Astrocyte (in vitro differentiated cells and primary cell): ENCODE measurements around the gene DHFR2. TPM values are rescaled to one million over a fixed set of nuclear protein-coding genes. Genes with fewer than 3 reads are reported as not detected.
A peak's percentile ranks its signal among the peaks of the same experiment; 100 is the strongest.
"Not testable (repeated sequence)": the region's sequence is repeated elsewhere in the genome, so short reads cannot be mapped to it uniquely, and the experiment has no call there.

Experiments
- DNase-seq: peaks from one replicate; pipeline ENCODE4 v3.0.0-alpha.2; 2010; ENCODE audit warnings: low read depth
- FAIRE-seq: peaks from 2 replicates; lab custom pipeline; 2011; peaks lifted over from hg19 to GRCh38; lab: Jason Lieb, UNC
- H2AFZ ChIP-seq: 2 replicates; pipeline ENCODE4 v1.6.0; 2012; ENCODE audit warnings: low read depth, low read length, inconsistent platforms
- H3K27ac ChIP-seq: 2 replicates; pipeline ENCODE4 v1.5.1; 2011; ENCODE audit warnings: low read depth, low read length, inconsistent platforms
- H3K27me3 ChIP-seq: 2 replicates; pipeline ENCODE4 v1.6.0; 2011; ENCODE audit warnings: low read length, inconsistent platforms; ENCODE audit not compliant: insufficient read depth
- H3K36me3 ChIP-seq: 2 replicates; pipeline ENCODE4 v1.5.1; 2011; ENCODE audit warnings: low read length, inconsistent platforms; ENCODE audit not compliant: insufficient read depth
- H3K4me1 ChIP-seq: 2 replicates; pipeline ENCODE4 v1.5.1; 2011; ENCODE audit warnings: low read length, inconsistent platforms; ENCODE audit not compliant: insufficient read depth
- H3K4me2 ChIP-seq: 2 replicates; pipeline ENCODE4 v1.6.0; 2012; ENCODE audit warnings: low read length, inconsistent platforms
- H3K4me3 ChIP-seq: 2 replicates; pipeline ENCODE4 v1.5.1; 2011; ENCODE audit warnings: low read depth, mild to moderate bottlenecking, low read length, inconsistent platforms; ENCODE audit not compliant: insufficient read depth
- H3K79me2 ChIP-seq: 2 replicates; pipeline ENCODE4 v1.6.0; 2012; ENCODE audit warnings: mild to moderate bottlenecking, low read length, inconsistent platforms; ENCODE audit not compliant: insufficient read depth
- H3K9ac ChIP-seq: 2 replicates; pipeline ENCODE4 v1.6.0; 2012; ENCODE audit warnings: mild to moderate bottlenecking, low read length, inconsistent platforms
- H3K9me3 ChIP-seq: 2 replicates; pipeline ENCODE4 v1.5.1; 2012; ENCODE audit warnings: low read depth, mild to moderate bottlenecking, low read length, inconsistent platforms; ENCODE audit not compliant: insufficient read depth
- H4K20me1 ChIP-seq: 2 replicates; pipeline ENCODE4 v1.6.0; 2012; ENCODE audit warnings: low read length, inconsistent platforms; ENCODE audit not compliant: insufficient read depth
- H3K27ac Mint-ChIP-seq: one replicate; pipeline ENCODE4 v1.8.0; 2021; ENCODE audit warnings: mild to moderate bottlenecking, mixed read lengths; ENCODE audit not compliant: unreplicated experiment
- H3K27me3 Mint-ChIP-seq: one replicate; pipeline ENCODE4 v1.8.0; 2021; ENCODE audit warnings: low read depth, mixed read lengths; ENCODE audit not compliant: unreplicated experiment
- H3K36me3 Mint-ChIP-seq: one replicate; pipeline ENCODE4 v1.8.0; 2021; ENCODE audit warnings: low read depth, mixed read lengths; ENCODE audit not compliant: unreplicated experiment
- H3K4me1 Mint-ChIP-seq: one replicate; pipeline ENCODE4 v1.8.0; 2021; ENCODE audit warnings: low read depth, mixed read lengths; ENCODE audit not compliant: unreplicated experiment
- H3K4me3 Mint-ChIP-seq: one replicate; pipeline ENCODE4 v1.8.0; 2021; ENCODE audit warnings: mild to moderate bottlenecking, moderate library complexity, mixed read lengths; ENCODE audit not compliant: unreplicated experiment
- H3K9me3 Mint-ChIP-seq: one replicate; pipeline ENCODE4 v1.8.0; 2021; ENCODE audit warnings: mild to moderate bottlenecking, mixed read lengths; ENCODE audit not compliant: unreplicated experiment
- CTCF ChIP-seq: IDR thresholded peaks from 2 replicates; pipeline ENCODE4 v1.5.1; 2011; ENCODE audit warnings: low read depth, mild to moderate bottlenecking, inconsistent platforms, low read length, moderate library complexity; ENCODE audit not compliant: insufficient read depth
- EZH2 ChIP-seq: IDR thresholded peaks from 2 replicates; pipeline ENCODE4 v1.6.1; 2012; ENCODE audit warnings: mild to moderate bottlenecking, low read length, inconsistent platforms; ENCODE audit not compliant: insufficient read depth
- total RNA-seq: library from RNA; stranded (reverse); gene quantifications from 2 replicates; pipeline ENCODE4 v1.2.1, GENCODE V29; 2021

Gene DHFR2
- total RNA-seq, 1 donor from 2014 or later = 3.4 TPM

GRCh38 chr3:94082391-94082937, 19.7 kb upstream of the DHFR2 start:
- Mint-ChIP-seq H3K27ac (no peak overlapping the region), H3K27me3 (no peaks in the 10 kb centered on the region), H3K4me1 (peaks cover 2% of the 10 kb centered on the region), H3K4me3 (no peak overlapping the region), H3K9me3 (peaks cover 3% of the 10 kb centered on the region), H3K36me3 (peaks cover 5% of the 10 kb centered on the region)
- no peak overlapping the region for H3K9ac ChIP-seq
- peaks cover 4% of the 10 kb centered on the region for H3K36me3 ChIP-seq
- no peaks in the 10 kb centered on the region for H3K79me2 ChIP-seq
- no peak for FAIRE-seq
- H3K27me3 ChIP-seq = no peaks in the 10 kb centered on the region
- DNase-seq = peak; percentile 19
- H3K4me1 ChIP-seq = no peaks in the 10 kb centered on the region
- no peak overlapping the region for H3K4me3 ChIP-seq
- no peak overlapping the region for H3K4me2 ChIP-seq
- no peak for TF ChIP-seq CTCF
- no peak for TF ChIP-seq EZH2
- no peak overlapping the region for H2AFZ ChIP-seq
- H3K9me3 ChIP-seq = no peaks in the 10 kb centered on the region
- no peaks in the 10 kb centered on the region for H4K20me1 ChIP-seq
- no peak overlapping the region for H3K27ac ChIP-seq

- Histone ChIP-seq H3K79me2 (peaks cover 4% of the 10 kb centered on the region), H2AFZ (no peak overlapping the region), H3K9me3 (no peaks in the 10 kb centered on the region), H3K9ac (no peak overlapping the region), H3K4me1 (no peaks in the 10 kb centered on the region), H3K4me3 (no peak overlapping the region), H3K27me3 (no peaks in the 10 kb centered on the region), H3K4me2 (no peak overlapping the region), H4K20me1 (no peaks in the 10 kb centered on the region), H3K27ac (no peak overlapping the region), H3K36me3 (peaks cover 4% of the 10 kb centered on the region)
- Mint-ChIP-seq H3K9me3 (peaks cover 3% of the 10 kb centered on the region), H3K4me1 (peaks cover 2% of the 10 kb centered on the region), H3K27ac (no peak overlapping the region), H3K4me3 (no peak overlapping the region), H3K27me3 (no peaks in the 10 kb centered on the region), H3K36me3 (peaks cover 5% of the 10 kb centered on the region)
- FAIRE-seq = no peak
- no peak for DNase-seq
- TF ChIP-seq EZH2 (no peak), CTCF (no peak)
Observed at GRCh38 chr3:94081884-94082283, 19.2 kb upstream of the DHFR2 start.

GRCh38 chr3:94080552-94080951, 17.8 kb upstream of the DHFR2 start:
- not testable (repeated sequence) for H3K4me1 ChIP-seq, H3K4me2 ChIP-seq, H4K20me1 ChIP-seq, H3K27me3 ChIP-seq, DNase-seq, H3K9me3 ChIP-seq, FAIRE-seq, H3K9me3 Mint-ChIP-seq, H3K9ac ChIP-seq, H3K4me3 ChIP-seq, H3K27me3 Mint-ChIP-seq, H3K36me3 ChIP-seq, H2AFZ ChIP-seq, H3K27ac ChIP-seq, H3K4me1 Mint-ChIP-seq, H3K36me3 Mint-ChIP-seq, H3K79me2 ChIP-seq, H3K4me3 Mint-ChIP-seq, H3K27ac Mint-ChIP-seq
